A673 (cell line): ENCODE results near the gene TYRO3. TPM values are rescaled to one million over a fixed set of nuclear protein-coding genes. Genes with fewer than 3 reads are reported as not detected.

ENCODE experiments used
- BruUV-seq: library from RNA; stranded (reverse); fragments of 400-500 nt; replicated peaks from 2 replicates; lab custom pipeline; 2021; lab: Mats Ljungman, UMichigan
- CTCF ChIA-PET: fragments of 300-600 bp; sonication (Branson Sonifier 250); formaldehyde crosslinking; loops from one replicate; lab custom pipeline; 2022; ENCODE audit warnings: antibody characterized with exemption; lab: Charles Lee
- POLR2A ChIA-PET: fragments of 300-600 bp; sonication (Branson Sonifier 250); formaldehyde crosslinking; loops from one replicate; lab custom pipeline; 2022; ENCODE audit warnings: antibody characterized with exemption; ENCODE audit not compliant: low non-redundant PET; lab: Charles Lee
- DNase-seq: peaks from one replicate; pipeline ENCODE4 v3.0.0-alpha.2; 2015; ENCODE audit warnings: low spot score
- H3K27ac ChIP-seq: fragments of 200-600 bp; sonication (generic); 2 replicates; pipeline ENCODE4 v1.5.1; 2016; ENCODE audit warnings: mixed run types, low read depth, mild to moderate bottlenecking, mixed read lengths, antibody characterized with exemption, low read length; ENCODE audit not compliant: poor library complexity, severe bottlenecking
- H3K27me3 ChIP-seq: fragments of 200-600 bp; sonication (generic); replicated peaks from 2 replicates; pipeline ENCODE4 v1.6.1; 2017; ENCODE audit warnings: mixed run types, low read depth, mild to moderate bottlenecking, mixed read lengths, antibody characterized with exemption, low read length; ENCODE audit not compliant: insufficient read depth, poor library complexity
- H3K36me3 ChIP-seq: fragments of 200-600 bp; sonication (generic); 2 replicates; pipeline ENCODE4 v1.6.1; 2016; ENCODE audit warnings: mixed run types, mild to moderate bottlenecking, mixed read lengths, antibody characterized with exemption, low read length; ENCODE audit not compliant: insufficient read depth, poor library complexity, severe bottlenecking
- H3K4me1 ChIP-seq: fragments of 200-600 bp; sonication (generic); 2 replicates; pipeline ENCODE4 v1.6.1; 2017; ENCODE audit warnings: mixed run types, mild to moderate bottlenecking, mixed read lengths, antibody characterized with exemption, low read length; ENCODE audit not compliant: insufficient read depth, poor library complexity, severe bottlenecking
- H3K4me3 ChIP-seq: fragments of 200-600 bp; sonication (generic); 2 replicates; pipeline ENCODE4 v1.5.1; 2016; ENCODE audit warnings: low read depth, mixed run types, mild to moderate bottlenecking, mixed read lengths, low read length; ENCODE audit not compliant: poor library complexity, severe bottlenecking
- H3K9me3 ChIP-seq: fragments of 200-600 bp; sonication (generic); 2 replicates; pipeline ENCODE4 v1.6.1; 2016; ENCODE audit warnings: mixed run types, low read depth, mild to moderate bottlenecking, mixed read lengths, antibody characterized with exemption, low read length; ENCODE audit not compliant: poor library complexity, severe bottlenecking
- CTCF ChIP-seq: fragments of 300-800, 200-600 bp; sonication (generic); conservative IDR thresholded peaks from 2 replicates; pipeline ENCODE4 v1.5.1; 2017; ENCODE audit warnings: low read depth, mild to moderate bottlenecking, antibody characterized with exemption, low read length, moderate library complexity, mixed read lengths
- EZH2 ChIP-seq: fragments of 200-600 bp; sonication (generic); IDR thresholded peaks from 2 replicates; pipeline ENCODE4 v1.6.1; 2017; ENCODE audit warnings: borderline replicate concordance, low read depth, mild to moderate bottlenecking, mixed read lengths, antibody characterized with exemption, low read length; ENCODE audit not compliant: poor library complexity, severe bottlenecking
- intact Hi-C: fragments of 100-400 bp; cut with micrococcal nuclease; formaldehyde crosslinking; loops from one replicate; pipeline ENCODE4 v1.10.0; 2022; ENCODE audit not compliant: unreplicated experiment
- total RNA-seq: library from RNA; stranded (reverse); gene quantifications from 2 replicates; pipeline ENCODE4 v1.2.3, GENCODE V29; 2021

The TYRO3 gene
- total RNA-seq, 1 experiment from 2014 or later, result 26.0 TPM

- BruUV-seq, result no TSS peak
- intact Hi-C loops, result loop anchor here (5.0 kb wide), 1 partner anchor 209 kb away; no protein-coding TSS in a partner anchor
- Histone ChIP-seq H3K27me3 (no peaks in the 10 kb centered on the region), H3K9me3 (no peaks in the 10 kb centered on the region), H3K4me1 (peaks cover 8% of the 10 kb centered on the region), H3K27ac (no peak overlapping the region), H3K36me3 (no peaks in the 10 kb centered on the region), H3K4me3 (no peak overlapping the region)
- POLR2A ChIA-PET, result interaction anchor here (0.5 kb wide), 1 partner anchor 34 kb away, joined by 3 read pairs; no protein-coding TSS in a partner anchor
- CTCF ChIA-PET, result interaction anchor here (0.5 to 1.7 kb wide), 8 partner anchors 13 to 171 kb away, joined by 3 to 6 read pairs (median 6); partner anchors contain the start of gene MAPKBP1
- no peak for DNase-seq
- TF ChIP-seq CTCF (no peak), EZH2 (no peak)
These were observed 44.5 kb downstream of the TYRO3 start for GRCh38 chr15:41603411-41603935.

- Histone ChIP-seq H3K4me3 (no peak overlapping the region), H3K27ac (no peak overlapping the region), H3K9me3 (no peaks in the 10 kb centered on the region), H3K27me3 (no peaks in the 10 kb centered on the region), H3K36me3 (no peaks in the 10 kb centered on the region), H3K4me1 (peaks cover 8% of the 10 kb centered on the region)
- peak; percentile 82 for DNase-seq
- CTCF ChIA-PET, result interaction anchor here (0.5 to 1.7 kb wide), 8 partner anchors 13 to 170 kb away, joined by 3 to 6 read pairs (median 6); partner anchors contain the start of gene MAPKBP1
- TF ChIP-seq EZH2 (no peak), CTCF (peak; percentile 82)
- intact Hi-C loops, result loop anchor here (5.0 kb wide), 1 partner anchor 208 kb away; no protein-coding TSS in a partner anchor
- POLR2A ChIA-PET, result interaction anchor here (0.5 kb wide), 2 partner anchors 35 to 971 kb away, joined by 3 read pairs; no protein-coding TSS in a partner anchor
- BruUV-seq, result no TSS peak
These were observed 45.2 kb downstream of the TYRO3 start for GRCh38 chr15:41603941-41604911.

- H3K27ac ChIP-seq, result no peak overlapping the region
- peaks cover 8% of the 10 kb centered on the region for H3K4me1 ChIP-seq
- H3K9me3 ChIP-seq, result no peaks in the 10 kb centered on the region
- POLR2A ChIA-PET, result no interaction called here
- CTCF ChIA-PET, result interaction anchor here (0.7 kb wide), 1 partner anchor 20 kb away, joined by 4 read pairs; no protein-coding TSS in a partner anchor
- no peaks in the 10 kb centered on the region for H3K27me3 ChIP-seq
- no TSS peak for BruUV-seq
- intact Hi-C loops, result no loop called here
- no peaks in the 10 kb centered on the region for H3K36me3 ChIP-seq
- DNase-seq, result no peak
- TF ChIP-seq EZH2, result no peak
- no peak for TF ChIP-seq CTCF
- no peak overlapping the region for H3K4me3 ChIP-seq
These were observed 46.6 kb downstream of the TYRO3 start for GRCh38 chr15:41605566-41605965.
